GM23248 (cell line): ENCODE results near the gene LRP5.

Experiments
- EZH2 ChIP-seq: fragments of 200-600 bp; sonication (generic); IDR thresholded peaks from 2 replicates; pipeline ENCODE4 v1.6.1; 2018; ENCODE audit warnings: antibody characterized with exemption, mild to moderate bottlenecking; ENCODE audit not compliant: insufficient read depth, poor library complexity, severe bottlenecking
- EZH2phosphoT487 ChIP-seq: fragments of 200-600 bp; sonication (generic); IDR thresholded peaks from 2 replicates; pipeline ENCODE4 v1.6.1; 2018; ENCODE audit warnings: antibody characterized with exemption, moderate library complexity, mild to moderate bottlenecking, low read depth; ENCODE audit not compliant: insufficient read depth

DNA sequence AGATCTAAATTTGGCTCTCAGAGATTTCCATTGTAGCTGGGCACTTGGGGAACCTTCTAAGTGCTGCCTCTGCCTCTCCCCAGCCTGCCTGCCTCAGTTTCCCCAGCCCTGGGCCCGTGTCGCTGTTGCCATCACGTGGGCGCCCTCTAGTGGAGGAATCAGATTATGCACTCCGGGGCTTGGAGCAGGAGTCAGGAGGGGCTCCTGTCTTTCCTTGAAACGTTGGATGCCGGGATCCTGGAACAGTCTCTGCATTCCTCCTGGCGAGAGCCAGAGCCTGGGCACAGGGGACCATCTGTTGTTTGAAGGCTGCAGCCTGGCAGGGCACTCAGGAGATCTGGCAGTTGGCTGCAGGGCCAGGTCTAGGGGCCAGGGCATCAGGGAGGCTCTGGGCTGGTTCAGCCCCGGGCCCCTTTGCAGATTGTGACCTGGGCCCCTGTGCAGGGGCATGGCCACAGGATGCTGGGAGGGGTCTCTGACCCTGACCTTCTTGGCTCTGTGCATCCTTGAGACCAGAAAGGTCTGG lies 71.6 kb downstream of the LRP5 start:
- no peak for TF ChIP-seq EZH2
- no peak for TF ChIP-seq EZH2phosphoT487
